MCF 10A (cell line): ENCODE measurements around the gene NPAS1. TPM values are rescaled to one million over a fixed set of nuclear protein-coding genes. Genes with fewer than 3 reads are reported as not detected.
"Not testable (repeated sequence)": the region's sequence is repeated elsewhere in the genome, so short reads cannot be mapped to it uniquely, and the experiment has no call there.

Experiments used
- BruUV-seq: library from RNA; stranded (reverse); fragments of 400-500 nt; replicated peaks from 2 replicates; lab custom pipeline; 2021; lab: Mats Ljungman, UMichigan
- CTCF ChIA-PET: fragments of 300-600 bp; sonication (Branson Sonifier 250); formaldehyde crosslinking; extraction: SDS; loops from one replicate; lab custom pipeline; 2021; ENCODE audit warnings: antibody characterized with exemption, inconsistent platforms; lab: Yijun Ruan, JAX
- POLR2A ChIA-PET: fragments of 300-600, 350-650 bp; sonication (Branson Sonifier 250); formaldehyde crosslinking; extraction: SDS; loops from one replicate; lab custom pipeline; 2020; ENCODE audit warnings: antibody characterized with exemption, inconsistent platforms; lab: Yijun Ruan, JAX
- DNase-seq: peaks from one replicate; pipeline ENCODE4 v3.0.0-alpha.2; 2018; ENCODE audit not compliant: unreplicated experiment
- H3K27ac Mint-ChIP-seq: one replicate; pipeline ENCODE4 v1.8.0; 2022; ENCODE audit warnings: mild to moderate bottlenecking, low read depth, mixed read lengths; ENCODE audit not compliant: unreplicated experiment
- H3K27me3 Mint-ChIP-seq: one replicate; pipeline ENCODE4 v1.8.0; 2022; ENCODE audit warnings: mixed read lengths; ENCODE audit not compliant: insufficient read depth, unreplicated experiment
- H3K36me3 Mint-ChIP-seq: one replicate; pipeline ENCODE4 v1.8.0; 2022; ENCODE audit warnings: mild to moderate bottlenecking, moderate library complexity, mixed read lengths; ENCODE audit not compliant: insufficient read depth, unreplicated experiment
- H3K4me1 Mint-ChIP-seq: one replicate; pipeline ENCODE4 v1.8.0; 2022; ENCODE audit warnings: mixed read lengths; ENCODE audit not compliant: insufficient read depth, unreplicated experiment
- H3K4me3 Mint-ChIP-seq: one replicate; pipeline ENCODE4 v1.8.0; 2022; ENCODE audit warnings: mild to moderate bottlenecking, moderate library complexity, mixed read lengths; ENCODE audit not compliant: unreplicated experiment
- H3K9me3 Mint-ChIP-seq: one replicate; pipeline ENCODE4 v1.8.0; 2022; ENCODE audit warnings: mixed read lengths; ENCODE audit not compliant: unreplicated experiment
- intact Hi-C: fragments of 100-400 bp; cut with micrococcal nuclease; formaldehyde crosslinking; loops from 2 replicates; pipeline ENCODE4 v1.14.1; 2022
- total RNA-seq: library from RNA; stranded (reverse); gene quantifications from 2 replicates; pipeline ENCODE4 v1.2.3, GENCODE V29; 2022
- TF ChIP-seq, protein P1 (sequence below): fragments of 200-600 bp; IDR thresholded peaks from one replicate; pipeline ENCODE4 v1.8.0; 2022; ENCODE audit warnings: antibody characterized with exemption, mild to moderate bottlenecking; ENCODE audit not compliant: unreplicated experiment

Gene NPAS1
- total RNA-seq, 1 experiment from 2014 or later: 0.68 TPM

- ChIA-PET CTCF (interaction anchor here (1.2 kb wide), 1 partner anchor 14 kb away, joined by 3 read pairs; no protein-coding TSS in a partner anchor), POLR2A (interaction anchor here (0.5 kb wide), 1 partner anchor 30 kb away, joined by 3 read pairs; no protein-coding TSS in a partner anchor)
- Mint-ChIP-seq H3K9me3 (no peaks in the 10 kb centered on the region), H3K27me3 (no peaks in the 10 kb centered on the region), H3K4me1 (no peaks in the 10 kb centered on the region), H3K27ac (no peak overlapping the region), H3K36me3 (peaks cover 92% of the 10 kb centered on the region), H3K4me3 (no peak overlapping the region)
- intact Hi-C loops: no loop called here
- no TSS peak for BruUV-seq
- no peak for DNase-seq
- TF ChIP-seq, protein P1, sequence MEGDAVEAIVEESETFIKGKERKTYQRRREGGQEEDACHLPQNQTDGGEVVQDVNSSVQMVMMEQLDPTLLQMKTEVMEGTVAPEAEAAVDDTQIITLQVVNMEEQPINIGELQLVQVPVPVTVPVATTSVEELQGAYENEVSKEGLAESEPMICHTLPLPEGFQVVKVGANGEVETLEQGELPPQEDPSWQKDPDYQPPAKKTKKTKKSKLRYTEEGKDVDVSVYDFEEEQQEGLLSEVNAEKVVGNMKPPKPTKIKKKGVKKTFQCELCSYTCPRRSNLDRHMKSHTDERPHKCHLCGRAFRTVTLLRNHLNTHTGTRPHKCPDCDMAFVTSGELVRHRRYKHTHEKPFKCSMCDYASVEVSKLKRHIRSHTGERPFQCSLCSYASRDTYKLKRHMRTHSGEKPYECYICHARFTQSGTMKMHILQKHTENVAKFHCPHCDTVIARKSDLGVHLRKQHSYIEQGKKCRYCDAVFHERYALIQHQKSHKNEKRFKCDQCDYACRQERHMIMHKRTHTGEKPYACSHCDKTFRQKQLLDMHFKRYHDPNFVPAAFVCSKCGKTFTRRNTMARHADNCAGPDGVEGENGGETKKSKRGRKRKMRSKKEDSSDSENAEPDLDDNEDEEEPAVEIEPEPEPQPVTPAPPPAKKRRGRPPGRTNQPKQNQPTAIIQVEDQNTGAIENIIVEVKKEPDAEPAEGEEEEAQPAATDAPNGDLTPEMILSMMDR: no peak
Measured at GRCh38 chr19:47073574-47073973, 53.9 kb downstream of the NPAS1 start.

- DNase-seq: no peak
- no TSS peak for BruUV-seq
- Mint-ChIP-seq H3K27ac (no peak overlapping the region), H3K27me3 (no peaks in the 10 kb centered on the region), H3K9me3 (no peaks in the 10 kb centered on the region), H3K4me3 (no peak overlapping the region), H3K4me1 (no peaks in the 10 kb centered on the region), H3K36me3 (peaks cover 92% of the 10 kb centered on the region)
- ChIA-PET CTCF (interaction anchor here (0.5 kb wide), 1 partner anchor 50 kb away, joined by 3 read pairs; no protein-coding TSS in a partner anchor), POLR2A (no interaction called here)
- TF ChIP-seq, protein P1: no peak
- intact Hi-C loops: loop anchor here (5.0 kb wide), 1 partner anchor 62 kb away; no protein-coding TSS in a partner anchor
Measured at GRCh38 chr19:47074621-47075020, 55.0 kb downstream of the NPAS1 start.

GRCh38 chr19:47075179-47075810 lies 55.7 kb downstream of the NPAS1 start:
- Mint-ChIP-seq H3K4me1 (no peaks in the 10 kb centered on the region), H3K9me3 (no peaks in the 10 kb centered on the region), H3K27me3 (no peaks in the 10 kb centered on the region), H3K27ac (no peak overlapping the region), H3K36me3 (peaks cover 89% of the 10 kb centered on the region), H3K4me3 (no peak overlapping the region)
- CTCF ChIA-PET: interaction anchor here (1.3 kb wide), 1 partner anchor 50 kb away, joined by 4 read pairs; no protein-coding TSS in a partner anchor
- no TSS peak for BruUV-seq
- intact Hi-C loops: loop anchor here (5.0 kb wide), 1 partner anchor 63 kb away; no protein-coding TSS in a partner anchor
- TF ChIP-seq, protein P1: no peak
- no peak for DNase-seq
- POLR2A ChIA-PET: no interaction called here

DNA sequence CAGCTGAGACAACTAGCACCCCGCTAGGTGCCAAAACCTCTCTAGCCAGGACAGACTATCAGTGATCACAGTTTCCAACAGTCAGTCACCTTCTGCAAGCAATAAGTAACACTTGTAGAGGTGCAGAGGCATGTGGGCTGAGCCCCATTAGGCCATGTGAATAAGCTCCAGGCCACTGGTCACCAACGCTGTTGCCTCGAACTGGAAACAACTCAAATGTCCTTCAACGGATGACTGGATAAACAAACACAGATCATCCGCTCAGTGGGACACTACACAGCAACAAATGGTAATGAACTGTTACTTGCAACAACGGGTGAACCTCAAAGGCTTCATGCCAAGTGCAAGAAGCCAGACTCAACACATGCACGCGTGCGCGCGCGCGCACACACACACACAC lies 56.3 kb downstream of the NPAS1 start:
- ChIA-PET POLR2A (no interaction called here), CTCF (interaction anchor here (1.3 kb wide), 1 partner anchor 50 kb away, joined by 4 read pairs; no protein-coding TSS in a partner anchor)
- H3K27me3 Mint-ChIP-seq: no peaks in the 10 kb centered on the region
- peaks cover 89% of the 10 kb centered on the region for H3K36me3 Mint-ChIP-seq
- no TSS peak for BruUV-seq
- no peak overlapping the region for H3K4me3 Mint-ChIP-seq
- no peak for DNase-seq
- H3K27ac Mint-ChIP-seq: no peak overlapping the region
- intact Hi-C loops: loop anchor here (5.0 kb wide), 1 partner anchor 64 kb away; no protein-coding TSS in a partner anchor
- H3K4me1 Mint-ChIP-seq: no peaks in the 10 kb centered on the region
- H3K9me3 Mint-ChIP-seq: no peaks in the 10 kb centered on the region
- TF ChIP-seq, protein P1: no peak

DNA sequence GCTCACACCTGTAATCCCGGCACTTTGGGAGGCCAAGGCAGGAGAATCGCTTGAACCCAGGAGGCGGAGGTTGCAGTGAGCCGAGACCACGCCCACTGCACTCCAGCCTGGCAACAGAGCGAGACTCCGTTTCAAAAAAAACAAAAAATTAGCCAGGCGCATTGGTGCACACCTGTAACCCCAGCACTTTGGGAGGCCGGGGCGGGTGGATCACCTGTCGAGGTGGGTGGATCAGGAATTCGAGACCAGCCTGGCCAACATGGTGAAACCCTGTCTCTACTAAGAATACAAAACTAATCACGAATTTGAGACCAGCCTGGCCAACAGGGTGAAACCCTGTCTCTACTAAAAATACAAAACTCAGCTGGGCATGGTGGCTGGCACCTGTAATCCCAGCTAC lies 58.7 kb downstream of the NPAS1 start:
- ChIA-PET CTCF (interaction anchor here (0.6 to 1.1 kb wide), 8 partner anchors 10 to 169 kb away, joined by 3 to 8 read pairs (median 4); no protein-coding TSS in a partner anchor), POLR2A (interaction anchor here (1.4 kb wide), 1 partner anchor 30 kb away, joined by 4 read pairs; no protein-coding TSS in a partner anchor)
- H3K36me3 Mint-ChIP-seq: peaks cover 91% of the 10 kb centered on the region
- not testable (repeated sequence) for DNase-seq, BruUV-seq, H3K27ac Mint-ChIP-seq, H3K4me1 Mint-ChIP-seq, H3K9me3 Mint-ChIP-seq, H3K4me3 Mint-ChIP-seq, H3K27me3 Mint-ChIP-seq
- intact Hi-C loops: loop anchor here (5.0 kb wide), 1 partner anchor 66 kb away; no protein-coding TSS in a partner anchor
